ENCODE data around the gene COA5. TPM values are rescaled to one million over a fixed set of nuclear protein-coding genes. Genes with fewer than 3 reads are reported as not detected.

COA5 gene
- total and polyA plus RNA-seq, 3 donors from 2014 or later = 40.5 to 65.9 (median 47.7) TPM

GRCh38 chr2:98568161-98568956 lies 40.0 kb downstream of the COA5 start:
- intact Hi-C loops (cut with DNase I; ENCODE audit: low total_unique reads) = no loop called here
- H3K4me3 ChIP-seq = no peak overlapping the region
- 92 to 97% methylated on average over 10 to 11 of the region's 11 CpGs for WGBS, 2 donors
- DNase-seq = no peak
- no peaks in the 10 kb centered on the region for H3K36me3 ChIP-seq (ENCODE audit: low read depth, missing control alignments)
- no peaks in the 10 kb centered on the region for H3K9me3 ChIP-seq
- H3K4me1 ChIP-seq = no peaks in the 10 kb centered on the region
- no peaks in the 10 kb centered on the region for H3K27me3 ChIP-seq
- TF ChIP-seq, protein P1, sequence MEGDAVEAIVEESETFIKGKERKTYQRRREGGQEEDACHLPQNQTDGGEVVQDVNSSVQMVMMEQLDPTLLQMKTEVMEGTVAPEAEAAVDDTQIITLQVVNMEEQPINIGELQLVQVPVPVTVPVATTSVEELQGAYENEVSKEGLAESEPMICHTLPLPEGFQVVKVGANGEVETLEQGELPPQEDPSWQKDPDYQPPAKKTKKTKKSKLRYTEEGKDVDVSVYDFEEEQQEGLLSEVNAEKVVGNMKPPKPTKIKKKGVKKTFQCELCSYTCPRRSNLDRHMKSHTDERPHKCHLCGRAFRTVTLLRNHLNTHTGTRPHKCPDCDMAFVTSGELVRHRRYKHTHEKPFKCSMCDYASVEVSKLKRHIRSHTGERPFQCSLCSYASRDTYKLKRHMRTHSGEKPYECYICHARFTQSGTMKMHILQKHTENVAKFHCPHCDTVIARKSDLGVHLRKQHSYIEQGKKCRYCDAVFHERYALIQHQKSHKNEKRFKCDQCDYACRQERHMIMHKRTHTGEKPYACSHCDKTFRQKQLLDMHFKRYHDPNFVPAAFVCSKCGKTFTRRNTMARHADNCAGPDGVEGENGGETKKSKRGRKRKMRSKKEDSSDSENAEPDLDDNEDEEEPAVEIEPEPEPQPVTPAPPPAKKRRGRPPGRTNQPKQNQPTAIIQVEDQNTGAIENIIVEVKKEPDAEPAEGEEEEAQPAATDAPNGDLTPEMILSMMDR (IDR thresholded peaks at IDR 0.05) = no peak
- no peak for TF ChIP-seq POLR2A (IDR thresholded peaks at IDR 0.05)
- H3K27ac ChIP-seq = no peak overlapping the region

DNA sequence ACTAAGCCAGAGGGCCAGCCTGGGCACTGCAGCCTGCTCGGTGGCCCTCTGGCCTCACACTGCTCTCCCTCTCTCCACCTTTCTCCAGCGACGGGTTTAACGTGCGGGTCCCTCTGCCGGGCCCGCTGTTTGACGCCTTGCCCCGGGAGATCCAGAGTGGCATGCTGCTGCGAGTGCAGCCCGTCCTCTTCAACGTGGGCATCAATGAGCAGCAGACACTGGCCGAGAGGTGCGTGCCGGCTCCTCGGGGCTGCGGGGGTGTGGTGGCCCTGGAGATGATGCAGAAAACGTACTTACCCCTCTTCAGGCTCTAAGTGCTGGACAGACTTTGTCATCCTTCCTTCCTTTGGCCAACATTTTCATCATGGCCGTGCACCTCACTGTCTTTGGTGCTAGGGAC lies 42.4 kb downstream of the COA5 start:
- no peak overlapping the region for H3K27ac ChIP-seq
- H3K4me1 ChIP-seq = no peaks in the 10 kb centered on the region
- H3K4me3 ChIP-seq = no peak overlapping the region
- WGBS, 2 donors = 94 to 95% methylated on average over 19 of the region's 19 CpGs
- no peaks in the 10 kb centered on the region for H3K9me3 ChIP-seq
- TF ChIP-seq, protein P1 (IDR thresholded peaks at IDR 0.05) = no peak
- no peak for TF ChIP-seq POLR2A (IDR thresholded peaks at IDR 0.05)
- DNase-seq = no peak
- no peaks in the 10 kb centered on the region for H3K27me3 ChIP-seq
- H3K36me3 ChIP-seq (ENCODE audit: low read depth, missing control alignments) = no peaks in the 10 kb centered on the region
- intact Hi-C loops (cut with DNase I; ENCODE audit: low total_unique reads) = no loop called here

- no peak for DNase-seq
- H3K9me3 ChIP-seq = no peaks in the 10 kb centered on the region
- 90 to 91% methylated on average over 9 of the region's 9 CpGs for WGBS, 2 donors
- no peak for TF ChIP-seq POLR2A (IDR thresholded peaks at IDR 0.05)
- TF ChIP-seq, protein P1 (IDR thresholded peaks at IDR 0.05) = no peak
- H3K4me1 ChIP-seq = no peaks in the 10 kb centered on the region
- H3K27me3 ChIP-seq = no peaks in the 10 kb centered on the region
- no peak overlapping the region for H3K4me3 ChIP-seq
- intact Hi-C loops (cut with DNase I; ENCODE audit: low total_unique reads) = no loop called here
- H3K27ac ChIP-seq = no peak overlapping the region
- no peaks in the 10 kb centered on the region for H3K36me3 ChIP-seq (ENCODE audit: low read depth, missing control alignments)
These were observed 42.9 kb downstream of the COA5 start for GRCh38 chr2:98565286-98565860.

DNA sequence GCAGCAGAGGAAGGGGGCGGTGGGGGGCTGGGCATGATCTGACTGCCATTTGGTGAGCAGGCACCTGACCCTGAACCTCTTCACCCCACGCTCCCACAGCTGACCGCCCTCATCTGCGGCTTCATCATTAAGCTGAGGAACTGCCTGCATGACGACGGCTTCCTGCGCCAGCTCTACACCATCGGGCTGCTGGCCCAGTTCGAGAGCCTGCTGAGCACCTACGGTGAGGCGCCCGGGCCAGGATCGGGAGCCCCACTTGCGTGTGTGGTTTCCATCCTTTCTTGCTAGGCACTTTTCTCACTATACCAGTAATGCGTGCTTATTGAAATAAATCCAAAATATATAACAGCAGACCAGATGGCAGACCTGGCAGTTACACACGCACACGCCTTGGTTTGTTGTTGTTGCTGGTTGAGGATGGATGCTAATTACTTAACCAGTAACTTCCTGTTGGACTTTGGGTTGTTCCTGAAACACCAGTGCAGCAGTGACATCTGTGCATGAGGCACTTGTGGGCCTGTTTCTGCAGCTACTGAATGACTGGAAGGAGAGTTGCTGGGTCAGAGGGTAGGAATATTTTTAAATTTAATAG lies 43.7 kb downstream of the COA5 start:
- Histone ChIP-seq H3K36me3 (ENCODE audit: low read depth, missing control alignments) (no peaks in the 10 kb centered on the region), H3K9me3 (no peaks in the 10 kb centered on the region)
- intact Hi-C loops (cut with DNase I; ENCODE audit: low total_unique reads) = no loop called here

GRCh38 chr2:98563394-98563793 lies 44.9 kb downstream of the COA5 start:
- no peak for TF ChIP-seq POLR2A (IDR thresholded peaks at IDR 0.05)
- TF ChIP-seq, protein P1 (IDR thresholded peaks at IDR 0.05) = no peak
- intact Hi-C loops (cut with DNase I; ENCODE audit: low total_unique reads) = no loop called here
- Histone ChIP-seq H3K9me3 (no peaks in the 10 kb centered on the region), H3K4me3 (no peak overlapping the region), H3K4me1 (no peaks in the 10 kb centered on the region), H3K27ac (no peak overlapping the region), H3K36me3 (ENCODE audit: low read depth, missing control alignments) (no peaks in the 10 kb centered on the region), H3K27me3 (no peaks in the 10 kb centered on the region)
- no peak for DNase-seq
- 99 to 100% methylated on average over 8 to 13 of the region's 13 CpGs for WGBS, 2 donors

More for the DNA sequence above, 43.7 kb downstream of the COA5 start:
- DNase-seq = no peak
- no peaks in the 10 kb centered on the region for H3K4me1 ChIP-seq
- TF ChIP-seq POLR2A (IDR thresholded peaks at IDR 0.05) = no peak
- 93 to 95% methylated on average over 17 of the region's 17 CpGs for WGBS, 2 donors
- H3K27me3 ChIP-seq = no peaks in the 10 kb centered on the region
- no peak overlapping the region for H3K27ac ChIP-seq
- H3K4me3 ChIP-seq = no peak overlapping the region
